BLaER1 (cell line): Measurements from ENCODE around the gene CES2.
"Not testable (repeated sequence)": the region's sequence is repeated elsewhere in the genome, so short reads cannot be mapped to it uniquely, and the experiment has no call there.

Source experiments
- H3K27ac ChIP-seq: shearing (Covaris generic); formaldehyde crosslinking; 2 replicates; pipeline ENCODE4 v1.8.1; 2022
- H3K27me3 ChIP-seq: shearing (Covaris generic); formaldehyde crosslinking; 2 replicates; pipeline ENCODE4 v1.8.1; 2022
- H3K36me3 ChIP-seq: shearing (Covaris generic); formaldehyde crosslinking; 2 replicates; pipeline ENCODE4 v1.8.1; 2022
- H3K4me1 ChIP-seq: shearing (Covaris generic); formaldehyde crosslinking; 2 replicates; pipeline ENCODE4 v1.8.1; 2022
- H3K4me2 ChIP-seq: shearing (Covaris generic); formaldehyde crosslinking; 2 replicates; pipeline ENCODE4 v1.8.1; 2022
- H3K4me3 ChIP-seq: shearing (Covaris generic); formaldehyde crosslinking; 2 replicates; pipeline ENCODE4 v1.8.1; 2022
- H3K9ac ChIP-seq: shearing (Covaris generic); formaldehyde crosslinking; 2 replicates; pipeline ENCODE4 v1.8.1; 2022
- H3K9me3 ChIP-seq: shearing (Covaris generic); formaldehyde crosslinking; 2 replicates; pipeline ENCODE4 v1.8.1; 2022
- H4K20me1 ChIP-seq: shearing (Covaris generic); formaldehyde crosslinking; 2 replicates; pipeline ENCODE4 v1.8.1; 2022
- Cebpa-rat ChIP-seq: shearing (Covaris generic); IDR thresholded peaks from 2 replicates; pipeline ENCODE4 v1.8.1; 2022

Gene CES2

GRCh38 chr16:66950437-66950836, 15.1 kb downstream of the CES2 start:
- peaks cover 17% of the 10 kb centered on the region for H4K20me1 ChIP-seq
- peaks cover 58% of the 10 kb centered on the region for H3K27me3 ChIP-seq
- no peak overlapping the region for H3K4me3 ChIP-seq
- no peak for TF ChIP-seq Cebpa-rat
- H3K4me2 ChIP-seq, result no peak overlapping the region
- peaks cover 18% of the 10 kb centered on the region for H3K4me1 ChIP-seq
- H3K27ac ChIP-seq, result no peak overlapping the region
- H3K9ac ChIP-seq, result no peak overlapping the region
- H3K36me3 ChIP-seq, result no peaks in the 10 kb centered on the region
- 0 out of 2 replicates have a peak, but pooled peaks cover 7% of the 10 kb centered on the region for H3K9me3 ChIP-seq

- no peak for TF ChIP-seq Cebpa-rat
- no peak overlapping the region for H3K4me3 ChIP-seq
- H3K27ac ChIP-seq, result no peak overlapping the region
- H3K27me3 ChIP-seq, result peaks cover 58% of the 10 kb centered on the region
- H3K9ac ChIP-seq, result no peak overlapping the region
- no peaks in the 10 kb centered on the region for H3K36me3 ChIP-seq
- peaks cover 18% of the 10 kb centered on the region for H3K4me1 ChIP-seq
- 0 out of 2 replicates have a peak, but pooled peaks cover 7% of the 10 kb centered on the region for H3K9me3 ChIP-seq
- peaks cover 17% of the 10 kb centered on the region for H4K20me1 ChIP-seq
- H3K4me2 ChIP-seq, result no peak overlapping the region
Observed at GRCh38 chr16:66950971-66951790, 15.9 kb downstream of the CES2 start.

- 0 out of 2 replicates have a peak, but pooled peaks cover 7% of the 10 kb centered on the region for H3K9me3 ChIP-seq
Observed at GRCh38 chr16:66952430-66953110, 17.3 kb downstream of the CES2 start.

GRCh38 chr16:66953462-66954096, 18.3 kb downstream of the CES2 start:
- H3K9me3 ChIP-seq, result 0 out of 2 replicates have a peak, but pooled peaks cover 7% of the 10 kb centered on the region
- no peak overlapping the region for H3K27ac ChIP-seq
- TF ChIP-seq Cebpa-rat, result no peak

More at GRCh38 chr16:66952430-66953110, 17.3 kb downstream of the CES2 start:
- Histone ChIP-seq H4K20me1 (peaks cover 14% of the 10 kb centered on the region), H3K4me1 (peaks cover 16% of the 10 kb centered on the region), H3K4me3 (no peak overlapping the region), H3K27ac (no peak overlapping the region), H3K27me3 (peaks cover 50% of the 10 kb centered on the region), H3K36me3 (no peaks in the 10 kb centered on the region), H3K9ac (no peak overlapping the region), H3K4me2 (no peak overlapping the region)
- TF ChIP-seq Cebpa-rat, result no peak

GRCh38 chr16:66954097-66954659, 18.9 kb downstream of the CES2 start:
- no peak overlapping the region for H3K9ac ChIP-seq
- H4K20me1 ChIP-seq, result 0 out of 2 replicates have a peak, but pooled peaks cover under 1% of the 10 kb centered on the region
- no peak overlapping the region for H3K4me3 ChIP-seq
- peaks cover 8% of the 10 kb centered on the region for H3K4me1 ChIP-seq
- TF ChIP-seq Cebpa-rat, result no peak
- H3K4me2 ChIP-seq, result no peak overlapping the region
- no peaks in the 10 kb centered on the region for H3K36me3 ChIP-seq
- peaks cover 34% of the 10 kb centered on the region for H3K27me3 ChIP-seq
- H3K9me3 ChIP-seq, result 0 out of 2 replicates have a peak, but pooled peaks cover 7% of the 10 kb centered on the region
- H3K27ac ChIP-seq, result no peak overlapping the region

More at GRCh38 chr16:66953462-66954096, 18.3 kb downstream of the CES2 start:
- H3K27me3 ChIP-seq, result peaks cover 40% of the 10 kb centered on the region
- H3K4me2 ChIP-seq, result no peak overlapping the region
- H3K4me1 ChIP-seq, result peaks cover 8% of the 10 kb centered on the region
- H3K9ac ChIP-seq, result no peak overlapping the region
- H4K20me1 ChIP-seq, result peaks cover 7% of the 10 kb centered on the region
- no peaks in the 10 kb centered on the region for H3K36me3 ChIP-seq
- H3K4me3 ChIP-seq, result no peak overlapping the region

GRCh38 chr16:66955363-66956153, 20.2 kb downstream of the CES2 start:
- not testable (repeated sequence) for H3K9me3 ChIP-seq, H3K36me3 ChIP-seq, H3K4me3 ChIP-seq, H3K27ac ChIP-seq, H3K9ac ChIP-seq, H4K20me1 ChIP-seq, H3K4me2 ChIP-seq
- Histone ChIP-seq H3K27me3 (peaks cover 20% of the 10 kb centered on the region), H3K4me1 (peaks cover 20% of the 10 kb centered on the region)

- Histone ChIP-seq H3K4me1 (peaks cover 26% of the 10 kb centered on the region), H3K27me3 (peaks cover 14% of the 10 kb centered on the region)
- not testable (repeated sequence) for H3K4me3 ChIP-seq, H3K9me3 ChIP-seq, H3K36me3 ChIP-seq, H3K27ac ChIP-seq, H3K9ac ChIP-seq, H4K20me1 ChIP-seq, H3K4me2 ChIP-seq
Observed at GRCh38 chr16:66956154-66956457, 20.8 kb downstream of the CES2 start.

GRCh38 chr16:66958857-66959703, 23.8 kb downstream of the CES2 start:
- H3K9ac ChIP-seq, result no peak overlapping the region
- H3K4me1 ChIP-seq, result peaks cover 42% of the 10 kb centered on the region
- no peak overlapping the region for H3K4me3 ChIP-seq
- H3K27ac ChIP-seq, result peak overlapping the region; percentile 27; the same call in 1 of the 2 replicates
- no peak for TF ChIP-seq Cebpa-rat
- peak overlapping the region; percentile 73 for H3K4me2 ChIP-seq
- H4K20me1 ChIP-seq, result no peaks in the 10 kb centered on the region
- H3K27me3 ChIP-seq, result no peaks in the 10 kb centered on the region
- no peaks in the 10 kb centered on the region for H3K36me3 ChIP-seq
- H3K9me3 ChIP-seq, result no peaks in the 10 kb centered on the region
